ENCODE measurements around the gene RRP36.

The RRP36 gene

DNA sequence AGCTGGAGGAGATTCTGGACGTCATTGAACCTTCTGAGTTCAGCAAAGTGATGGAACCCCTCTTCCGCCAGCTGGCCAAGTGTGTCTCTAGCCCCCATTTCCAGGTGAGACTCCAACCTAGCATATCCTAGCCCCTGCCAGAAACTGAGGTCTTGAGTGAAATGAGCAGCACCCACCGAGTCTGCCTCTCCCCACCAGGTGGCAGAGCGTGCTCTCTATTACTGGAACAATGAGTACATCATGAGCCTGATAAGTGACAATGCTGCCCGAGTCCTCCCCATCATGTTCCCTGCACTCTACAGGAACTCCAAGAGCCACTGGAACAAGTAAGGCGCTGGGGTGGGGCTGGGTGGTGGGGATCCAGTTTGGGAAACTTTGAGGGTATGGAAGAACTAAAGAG lies 12.3 kb upstream of the RRP36 start:
- peak; percentile 26 for DNase-seq

DNA sequence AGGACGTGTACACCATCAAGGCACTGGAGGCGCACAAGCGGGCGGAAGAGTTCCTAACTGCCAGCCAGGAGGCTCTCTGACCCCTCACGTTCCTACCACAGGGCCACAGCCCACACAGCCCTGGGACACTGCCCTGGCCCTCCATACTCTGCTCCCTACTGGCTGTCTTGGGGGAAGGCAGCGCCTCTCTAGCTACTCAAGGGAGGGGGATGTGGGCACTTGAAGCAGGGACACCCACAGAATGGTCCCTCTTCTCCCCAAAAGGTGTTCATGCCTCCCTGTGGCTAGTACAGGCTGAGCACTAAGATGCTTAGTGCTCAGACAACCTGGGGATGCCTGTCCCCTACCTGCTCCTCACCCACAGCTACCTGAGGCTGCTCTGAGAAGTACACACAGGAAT lies 10.2 kb upstream of the RRP36 start:
- DNase-seq, result no peak

- DNase-seq, result no peak
Observed at GRCh38 chr6:43012364-43012763, 9.1 kb upstream of the RRP36 start.

DNA sequence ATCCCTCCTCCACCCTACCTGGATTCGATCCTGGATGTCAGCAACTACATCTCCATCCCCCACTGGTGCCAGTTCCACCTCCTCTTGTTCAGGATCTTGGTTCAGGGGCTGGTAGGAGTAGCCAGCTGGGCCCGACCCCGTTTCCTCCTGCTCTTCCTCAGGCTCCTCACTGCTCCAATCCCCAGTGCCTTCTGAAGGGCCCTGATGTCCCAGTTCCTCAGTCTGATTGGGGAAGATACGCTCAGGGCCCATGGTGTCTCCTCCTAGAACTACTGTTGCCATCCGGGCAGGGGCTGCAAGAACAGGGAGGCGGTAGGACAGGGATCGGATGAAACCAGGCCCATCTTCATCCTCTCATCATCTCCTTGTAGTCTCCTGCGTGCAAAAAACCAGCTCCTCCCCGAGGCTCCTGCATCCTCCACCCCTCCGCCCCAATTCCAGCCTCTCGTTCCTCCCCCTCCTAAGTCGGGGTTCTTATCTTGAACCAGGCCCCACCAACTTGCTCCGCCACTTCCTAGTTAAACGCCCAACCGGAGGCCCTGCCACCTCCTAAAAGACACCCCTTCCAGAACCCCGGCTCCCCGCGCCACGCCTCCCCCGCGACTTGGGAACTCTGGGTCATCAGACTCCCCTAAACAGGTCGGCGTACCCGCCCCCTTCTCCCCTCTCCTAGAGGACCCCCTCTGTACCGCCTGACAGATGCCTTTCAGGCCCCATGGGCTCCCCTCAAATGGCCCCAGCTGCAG lies 8.2 kb upstream of the RRP36 start:
- DNase-seq, result no peak

GRCh38 chr6:43013843-43014433 lies 7.5 kb upstream of the RRP36 start, which contains the start of the genes KLHDC3 and MEA1:
KLHDC3 (plus strand) TSS chr6:43014249; CDS start chr6:43017193, 2,944 bp downstream.
MEA1 (minus strand) TSS chr6:43013946; CDS start chr6:43013813, 133 bp downstream.
- DNase-seq, result peak; percentile 99

GRCh38 chr6:43014434-43014909 lies 7.0 kb upstream of the RRP36 start:
- DNase-seq, result no peak

DNA sequence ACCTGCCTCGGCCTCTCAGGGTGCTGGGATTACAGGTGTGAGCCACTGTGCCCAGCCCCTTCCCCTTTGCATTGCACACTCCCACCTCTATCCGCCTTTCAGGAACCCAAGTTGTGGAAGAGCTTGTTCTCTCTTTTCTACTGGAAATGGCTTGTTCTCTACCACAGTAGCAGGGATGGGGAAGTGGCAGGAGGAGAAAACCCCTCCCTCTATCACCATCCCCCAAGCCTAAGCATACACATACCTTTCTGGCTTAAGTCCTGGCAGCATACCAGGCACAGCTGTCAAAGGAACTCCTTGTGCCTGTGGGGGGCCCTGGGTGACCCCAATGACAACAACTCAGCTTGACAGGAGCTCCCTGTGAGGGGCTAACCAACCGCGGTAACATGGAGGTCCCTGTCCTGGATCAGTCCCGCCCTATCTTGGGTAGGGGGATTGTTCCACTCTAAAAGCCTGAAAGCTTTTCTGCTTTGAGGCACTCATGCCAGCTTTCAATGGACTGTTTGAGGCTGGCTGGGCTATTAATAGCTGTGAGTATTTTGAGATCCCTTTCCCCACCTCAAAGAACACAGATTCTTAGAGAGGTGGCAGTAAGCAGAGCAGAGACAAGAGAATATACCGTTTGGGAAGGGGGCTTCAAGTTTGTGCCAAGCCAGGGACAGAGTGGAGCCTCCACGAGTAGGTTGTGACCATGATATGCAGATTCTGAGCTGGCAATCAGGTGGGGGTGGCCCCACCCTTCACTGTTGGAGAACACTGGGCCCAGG lies 5.1 kb upstream of the RRP36 start:
- no peak for DNase-seq

GRCh38 chr6:43016943-43017334 lies 4.5 kb upstream of the RRP36 start:
- no peak for DNase-seq

DNA sequence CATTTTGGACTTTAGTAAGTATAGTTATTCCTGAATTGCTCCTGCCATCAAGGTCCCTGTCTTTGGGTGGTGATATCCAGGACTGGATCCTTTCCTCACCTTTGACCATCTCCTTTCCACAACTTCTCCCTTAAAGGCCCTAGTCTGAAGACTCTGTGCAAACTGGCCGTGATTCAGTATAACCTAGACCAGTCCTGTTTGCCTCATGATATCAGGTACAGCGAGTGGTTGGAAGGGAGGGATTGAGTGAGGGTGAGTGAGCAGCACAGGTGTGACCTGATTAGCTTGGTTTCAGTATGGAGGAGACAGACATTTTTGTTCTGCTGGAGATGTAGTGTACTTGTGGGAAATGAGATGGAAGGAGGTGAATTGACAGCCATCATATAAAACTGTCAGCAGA lies 2.3 kb upstream of the RRP36 start:
- no peak for DNase-seq

- DNase-seq, result no peak
Observed at GRCh38 chr6:43020052-43020705, 1.2 kb upstream of the RRP36 start.

DNA sequence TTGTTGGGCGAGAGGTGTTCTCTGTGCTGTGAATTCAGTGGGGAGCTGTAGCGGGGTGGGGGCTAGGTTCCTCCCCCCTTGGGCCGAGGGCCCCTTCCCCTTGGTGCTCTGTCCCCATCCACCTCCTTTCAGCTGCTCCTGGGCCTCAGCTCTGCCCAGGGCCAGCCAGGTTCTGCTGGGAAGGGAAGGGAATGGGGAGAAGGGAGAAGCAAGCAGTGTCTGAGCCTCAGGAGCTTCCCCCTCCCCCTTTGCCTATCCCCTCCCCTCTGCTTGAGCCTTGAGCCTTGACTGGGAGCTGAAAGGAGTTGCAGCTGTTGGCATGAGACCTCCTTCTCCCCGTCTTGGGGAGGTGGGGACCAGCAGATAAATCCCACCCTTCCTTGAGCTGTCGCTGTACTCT lies 576 bp upstream of the RRP36 start:
- DNase-seq, result no peak

DNA sequence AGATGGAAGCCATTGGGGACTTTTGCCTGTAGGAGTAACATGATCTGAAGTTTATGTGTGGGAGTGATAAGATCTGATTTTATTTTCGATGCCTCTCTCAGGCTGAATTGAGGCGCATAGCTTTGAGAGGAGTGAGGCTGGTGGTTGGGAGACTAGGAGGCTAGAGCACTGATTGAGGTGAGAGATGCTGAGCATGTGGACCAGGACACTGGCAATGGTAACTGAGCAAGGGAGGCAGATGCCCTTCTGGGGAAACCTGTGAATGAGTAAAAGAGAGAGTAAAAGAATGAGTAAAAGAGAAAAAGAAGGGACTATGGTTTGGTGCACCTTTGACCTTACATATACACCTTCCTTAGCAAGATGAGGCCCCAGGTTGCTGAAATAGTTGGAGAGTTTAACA lies 3.0 kb downstream of the RRP36 start:
- DNase-seq, result no peak

DNA sequence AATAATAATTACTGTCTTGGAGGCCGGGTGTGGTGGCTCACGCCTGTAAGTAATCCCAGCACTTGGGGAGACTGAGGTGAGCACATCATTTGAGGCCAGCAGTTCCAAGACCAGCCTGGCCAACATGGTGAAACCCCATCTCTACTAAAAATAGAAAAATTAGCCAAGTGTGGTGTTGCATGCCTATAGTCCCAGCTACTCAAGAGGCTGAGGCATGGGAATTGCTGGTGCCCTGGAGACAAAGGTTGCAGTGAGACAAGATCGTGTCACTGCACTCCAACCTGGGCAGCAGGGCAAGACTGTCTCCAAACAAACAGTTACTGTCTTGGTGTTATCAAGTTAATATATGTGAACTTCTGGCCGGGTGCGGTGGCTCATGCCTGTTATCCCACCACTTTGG lies 4.9 kb downstream of the RRP36 start:
- no peak for DNase-seq

- no peak for DNase-seq
Observed at GRCh38 chr6:43029120-43029519, 7.7 kb downstream of the RRP36 start.

- no peak for DNase-seq
Observed at GRCh38 chr6:43032326-43032725, 10.9 kb downstream of the RRP36 start.

GRCh38 chr6:43033496-43034189 lies 12.2 kb downstream of the RRP36 start:
- DNase-seq, result no peak

- DNase-seq, result no peak
Observed at GRCh38 chr6:43034190-43034525, 12.7 kb downstream of the RRP36 start.

- no peak for DNase-seq
Observed at GRCh38 chr6:43035495-43036194, 14.2 kb downstream of the RRP36 start.

- DNase-seq, result no peak
Observed at GRCh38 chr6:43036712-43037111, 15.3 kb downstream of the RRP36 start.

GRCh38 chr6:43037197-43037596 lies 15.8 kb downstream of the RRP36 start:
- no peak for DNase-seq

GRCh38 chr6:43037706-43038105 lies 16.3 kb downstream of the RRP36 start:
- DNase-seq, result no peak

GRCh38 chr6:43038727-43039126 lies 17.3 kb downstream of the RRP36 start:
- no peak for DNase-seq

All from NCI-H1694 (cell line).